Kasumi-1 (cell line): ENCODE measurements around the gene PYHIN1.
A peak's percentile ranks its signal among the peaks of the same experiment; 100 is the strongest.
"Not testable (repeated sequence)": the region's sequence is repeated elsewhere in the genome, so short reads cannot be mapped to it uniquely, and the experiment has no call there.

Source experiments
- DNase-seq, 2 experiments: peaks; one replicate each; lab custom pipeline; 2025; lab: John Stamatoyannopoulos, UW

The PYHIN1 gene

GRCh38 chr1:158979229-158979628 lies 47.9 kb downstream of the PYHIN1 start:
- no peak for DNase-seq

- no peak for DNase-seq
Observed at GRCh38 chr1:158983235-158983634, 51.9 kb downstream of the PYHIN1 start.

- DNase-seq = no peak
Observed at GRCh38 chr1:158984386-158984785, 53.0 kb downstream of the PYHIN1 start.

DNA sequence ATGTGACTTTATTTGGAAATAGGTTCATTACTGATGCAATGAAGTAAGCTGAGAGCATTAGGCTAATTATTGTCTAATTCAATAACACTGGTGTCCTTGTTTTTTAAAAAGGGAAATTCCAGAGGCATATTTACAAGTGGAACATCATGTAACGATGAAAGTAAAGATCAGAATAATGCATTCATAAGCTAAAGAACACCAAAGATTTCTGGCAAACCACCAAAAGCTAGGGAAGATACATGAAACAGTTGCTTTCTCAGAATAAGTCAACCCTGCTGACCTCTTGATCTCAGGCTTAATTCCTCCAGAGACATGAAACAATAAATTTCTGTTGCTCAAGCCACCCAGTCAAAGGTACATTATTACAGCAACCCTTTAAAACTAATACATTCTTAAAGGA lies 58.1 kb downstream of the PYHIN1 start:
- DNase-seq = no peak

- no peak for DNase-seq
Observed at GRCh38 chr1:158992787-158993312, 61.5 kb downstream of the PYHIN1 start.

- no peak for DNase-seq
Observed at GRCh38 chr1:158996998-158997397, 65.6 kb downstream of the PYHIN1 start.

DNA sequence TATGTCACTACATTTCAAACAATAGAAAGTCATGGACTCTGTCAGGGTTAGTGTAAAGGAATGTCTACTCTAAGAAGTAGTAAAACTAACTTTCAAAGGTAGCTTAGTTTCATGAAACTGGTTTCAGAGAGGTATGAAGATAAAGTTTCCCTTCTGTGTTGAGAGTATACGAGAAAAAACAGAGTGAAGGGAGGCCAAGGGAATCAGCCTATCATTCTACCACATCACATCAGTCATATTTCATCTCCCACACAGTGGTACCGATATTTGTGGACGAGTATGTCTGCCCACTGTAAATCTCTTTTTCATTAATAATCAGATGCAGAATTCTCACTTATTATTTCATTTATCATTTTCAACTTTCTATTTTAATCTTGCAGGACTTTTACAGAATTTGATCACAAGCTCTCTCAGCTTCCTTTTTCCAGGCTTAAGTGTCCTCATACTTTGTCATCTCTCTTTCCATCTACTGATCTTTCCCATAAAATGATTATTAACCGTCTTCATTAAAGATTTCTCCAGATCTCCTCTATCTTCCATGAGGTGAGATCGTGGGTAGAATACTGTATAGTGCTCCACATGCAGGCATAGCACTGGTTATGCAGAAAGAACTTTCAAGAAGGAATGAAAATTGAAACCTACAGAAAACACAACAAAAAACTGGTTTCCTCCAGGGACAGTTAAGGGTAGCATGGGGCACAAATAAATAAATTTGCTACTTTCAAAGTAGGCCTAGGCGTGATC lies 66.9 kb downstream of the PYHIN1 start:
- no peak for DNase-seq

DNA sequence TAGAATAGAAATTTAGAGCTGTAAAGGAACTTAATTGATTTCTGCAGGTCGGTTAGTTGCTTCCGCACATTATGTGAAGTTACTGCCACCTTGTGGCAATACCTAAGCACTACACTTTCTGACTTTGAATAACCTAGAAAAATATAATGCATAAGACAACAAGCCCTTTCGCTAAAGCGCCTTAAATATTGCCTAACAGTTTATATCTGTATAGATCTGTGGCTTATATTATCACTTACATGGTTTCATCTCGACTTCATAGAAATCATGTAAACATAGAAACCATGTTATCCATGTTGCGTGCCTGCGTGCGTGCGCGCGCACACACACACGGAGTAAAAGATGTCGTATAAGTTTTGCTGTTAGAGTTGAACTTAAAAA lies 67.4 kb downstream of the PYHIN1 start:
- peak; percentile 55 to 83 for DNase-seq

- no peak for DNase-seq
Observed at GRCh38 chr1:158999316-159000069, 68.1 kb downstream of the PYHIN1 start.

DNA sequence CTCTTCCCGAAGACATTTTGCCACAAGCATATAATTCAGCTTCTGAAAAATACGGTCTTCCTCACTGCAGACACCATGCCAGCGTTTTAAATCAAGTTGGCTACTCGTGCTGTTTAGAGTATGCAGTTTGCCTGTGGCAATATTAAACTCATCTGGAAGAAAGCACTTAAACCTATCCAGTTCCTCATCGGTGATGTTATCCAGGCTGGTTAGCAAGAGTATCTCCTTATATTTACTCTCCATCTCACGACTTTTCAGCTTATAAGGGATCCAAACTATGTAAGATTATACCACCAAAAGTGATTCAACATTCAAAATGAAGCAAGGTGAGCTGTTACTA lies 68.7 kb downstream of the PYHIN1 start:
- no peak for DNase-seq

DNA sequence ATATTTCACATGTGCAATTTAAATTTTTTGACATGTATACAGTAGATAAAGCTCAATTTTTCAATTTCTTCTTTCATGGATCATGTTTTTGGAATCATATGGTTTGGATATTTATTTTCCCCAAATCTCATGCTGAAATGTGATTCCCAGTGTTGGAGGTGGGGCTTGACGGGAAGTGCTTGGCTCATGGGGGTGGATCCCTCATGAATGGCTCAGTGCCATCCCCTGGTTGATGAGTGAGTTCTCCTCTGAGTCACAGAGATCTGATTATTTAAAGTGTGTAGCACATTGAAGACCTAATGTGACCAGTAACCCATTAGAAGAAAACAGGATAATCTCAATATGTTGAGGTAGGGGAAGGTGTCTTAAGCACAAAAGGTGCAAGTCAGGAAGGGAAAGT lies 69.3 kb downstream of the PYHIN1 start:
- peak; percentile 23 to 37 for DNase-seq

GRCh38 chr1:159005161-159005560 lies 73.8 kb downstream of the PYHIN1 start:
- no peak for DNase-seq

DNA sequence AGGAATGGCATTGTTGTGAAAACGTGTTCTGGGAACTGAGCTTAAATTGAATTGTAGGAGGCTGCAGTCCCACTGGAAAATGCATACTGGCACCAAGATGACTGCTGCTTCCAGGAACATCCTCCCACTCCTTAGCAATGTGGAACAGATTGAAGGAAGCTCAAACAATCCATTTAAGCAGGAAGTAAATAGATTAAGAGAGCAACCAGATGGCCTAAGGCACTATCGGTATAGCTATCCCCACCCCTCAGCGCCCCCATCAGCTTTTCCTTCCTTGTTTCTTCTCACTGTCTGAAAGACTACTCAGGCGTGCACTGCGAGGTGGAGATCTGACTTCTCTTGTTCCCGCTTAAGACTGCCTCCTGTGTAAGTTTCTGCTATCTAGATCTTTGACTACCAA lies 74.3 kb downstream of the PYHIN1 start:
- DNase-seq = peak; percentile 70 to 72

- DNase-seq = not testable (repeated sequence)
Observed at GRCh38 chr1:159006210-159006807, 75.0 kb downstream of the PYHIN1 start.

- peak; percentile 6 for DNase-seq
Observed at GRCh38 chr1:159007726-159008125, 76.4 kb downstream of the PYHIN1 start.

GRCh38 chr1:159008744-159009188 lies 77.4 kb downstream of the PYHIN1 start:
- DNase-seq = peak; percentile 76 to 78

DNA sequence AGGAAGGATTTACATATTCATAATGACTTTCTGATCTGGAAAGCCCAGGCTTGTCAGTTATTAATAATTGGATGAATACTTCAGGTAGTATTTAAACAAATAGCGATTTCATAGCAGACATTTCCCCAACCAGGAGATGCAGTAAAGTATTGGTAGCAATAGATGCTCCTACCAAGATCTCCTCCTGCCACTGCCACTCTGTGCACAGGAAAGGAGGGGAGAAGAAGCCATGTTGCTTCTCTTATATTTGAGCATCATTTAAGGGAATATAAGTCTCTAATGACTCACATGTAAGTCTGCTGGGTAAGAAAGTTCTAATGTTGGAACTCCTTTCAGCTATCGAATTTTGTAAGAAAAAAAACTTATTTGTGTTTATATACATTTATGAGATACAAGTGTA lies 77.9 kb downstream of the PYHIN1 start:
- peak in 1 of 2 experiments; percentile 18 for DNase-seq

GRCh38 chr1:159009704-159010361 lies 78.5 kb downstream of the PYHIN1 start, which contains the start of gene IFI16:
Gene IFI16 (plus strand): TSS chr1:159009907. CDS start chr1:159014681, 4,774 bp downstream.
- peak; percentile 95 to 96 for DNase-seq

- DNase-seq = peak in 1 of 2 experiments; percentile 51
Observed at GRCh38 chr1:159010391-159010790, 79.0 kb downstream of the PYHIN1 start.

DNA sequence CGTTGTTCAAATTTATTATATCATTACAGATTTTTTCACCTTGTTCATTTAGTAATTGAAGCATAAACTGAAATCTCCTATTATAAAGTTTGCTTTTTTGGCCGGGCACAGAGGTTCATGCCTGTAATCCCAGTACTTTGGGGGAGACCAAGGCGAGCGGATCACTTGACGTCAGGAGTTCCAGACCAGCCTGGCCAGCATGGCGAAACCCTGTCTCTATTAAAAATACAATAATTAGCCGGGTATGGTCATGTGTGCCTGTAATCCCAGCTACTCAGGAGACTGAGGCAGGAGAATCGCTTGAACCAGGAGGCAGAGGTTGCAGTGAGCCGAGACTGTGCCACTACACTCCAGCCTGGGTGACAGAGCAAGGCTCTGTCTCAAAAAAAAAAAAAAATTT lies 79.6 kb downstream of the PYHIN1 start:
- DNase-seq = peak in 1 of 2 experiments; percentile 6

- DNase-seq = peak in 1 of 2 experiments; percentile 11
Observed at GRCh38 chr1:159011751-159012150, 80.4 kb downstream of the PYHIN1 start.

DNA sequence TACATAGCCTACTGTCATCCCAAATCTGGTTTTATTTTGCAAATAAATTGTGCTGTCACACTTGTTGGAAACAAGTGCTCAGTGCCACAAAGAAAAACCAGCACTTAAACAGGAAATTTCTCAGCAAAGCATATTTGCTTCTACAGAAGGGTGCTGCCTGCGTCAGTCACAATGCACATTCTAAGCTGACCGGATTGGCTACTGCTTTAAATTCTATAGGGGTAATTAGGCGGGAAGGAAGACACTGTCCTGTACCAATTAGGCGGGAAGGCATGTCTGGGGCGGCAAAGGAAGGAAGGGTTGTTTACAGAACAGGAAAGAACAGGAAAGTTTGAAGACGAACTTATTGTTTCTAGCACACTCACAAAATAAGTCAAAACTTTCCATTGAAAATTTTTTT lies 81.1 kb downstream of the PYHIN1 start:
- peak; percentile 86 to 92 for DNase-seq
